ENCODE data around the gene VPS13D.
A peak's percentile ranks its signal among the peaks of the same experiment; 100 is the strongest.

- TF ChIP-seq CTCF (IDR thresholded peaks at IDR 0.05) (no peak), POLR2AphosphoS5 (IDR thresholded peaks at IDR 0.05; ENCODE audit: insufficient read depth in 1 of 2, low read depth in 1 of 2) (peak in 1 of 2 donors; percentile 87), POLR2A (IDR thresholded peaks at IDR 0.05) (no peak)
Observed at GRCh38 chr1:12486401-12487005, 256.7 kb downstream of the VPS13D start.

Measured in vagina (tissue), 2 donors.